Ovary (tissue), 9 donors: Measurements from ENCODE around the gene CYP2W1. TPM values are rescaled to one million over a fixed set of nuclear protein-coding genes. Genes with fewer than 3 reads are reported as not detected.

Experiments used
- DNase-seq, 5 donors: peaks; one replicate each; pipeline ENCODE4 v3.0.0-alpha.2; 2019 to 2020
- H3K27ac ChIP-seq, 2 donors: fragments of 200-600 bp; one replicate each; pipeline versions ENCODE4 v1.5.1 to v1.8.0; 2019 to 2022
- H3K27me3 ChIP-seq: fragments of 200-600 bp; one replicate; pipeline ENCODE4 v1.8.0; 2022
- H3K36me3 ChIP-seq: fragments of 200-600 bp; sonication (generic); one replicate; pipeline ENCODE4 v1.5.1; 2019
- H3K4me1 ChIP-seq: one replicate; pipeline ENCODE4 v1.8.1; 2013; ENCODE audit warnings: mild to moderate bottlenecking, moderate library complexity; ENCODE audit not compliant: insufficient read depth
- H3K4me3 ChIP-seq: fragments of 200-600 bp; sonication (generic); one replicate; pipeline ENCODE4 v1.5.1; 2017
- H3K9me3 ChIP-seq, 2 donors: fragments of 200-600 bp in 1 of 2; sonication (generic) in 1 of 2; one replicate each; pipeline versions ENCODE4 v1.5.1 to v1.8.1; 2013 to 2019; ENCODE audit warnings: mild to moderate bottlenecking in 1 of 2, moderate library complexity in 1 of 2
- EP300 ChIP-seq: sonication (generic); formaldehyde crosslinking; IDR thresholded peaks from one replicate; pipeline ENCODE4 v1.6.1; 2017; ENCODE audit warnings: antibody characterized with exemption
- POLR2A ChIP-seq: fragments of 450-650 bp; IDR thresholded peaks from one replicate; pipeline ENCODE4 v1.6.1; 2017; ENCODE audit warnings: antibody characterized with exemption, mild to moderate bottlenecking, moderate library complexity
- WGBS, 3 donors: extraction: QIAGEN DNeasy Blood & Tissue Kit in 1 of 3; methylation state at CpG; one replicate each; pipeline versions ENCODE4 v1.1.5 to v1.1.7; 2013 to 2017; 5-methylcytosine and 5-hydroxymethylcytosine counted together
- intact Hi-C, 4 donors: fragments of 100-400 bp; cut with DNase I; formaldehyde crosslinking; loops; one replicate each; pipeline versions ENCODE4 v1.11.0 to v1.15.1; 2022 to 2023
- polyA plus RNA-seq, 2 donors: library from polyadenylated mRNA; stranded (reverse); fragments of 200-250 nt in 1 of 2; fragments of 350-450 nt in 1 of 2; fragmentation: Illumina TruSeq in 1 of 2; extraction: RNeasy Lipid Tissue Mini Kit (QIAGEN cat#74804) in 1 of 2; gene quantifications; one replicate each; pipeline ENCODE4 v1.2.3, GENCODE V29; 2013 to 2014
- total RNA-seq, 7 donors: library from RNA; depleted of rRNA in 2 of 7; stranded (reverse); fragments of >200 nt in 2 of 7; fragmentation: NEBNext Ultra II Directional in 3 of 7; extraction: Animal tissue kit (Norgen Biotek cat#: 25700) in 3 of 7; gene quantifications; one replicate each; pipeline versions ENCODE4 v1.1.0 to v1.2.4, GENCODE V29; 2016 to 2023
- TF ChIP-seq, protein P1 (sequence below), 3 donors: fragments of 450-650 bp in 2 of 3; fragments of 200-600 bp in 1 of 3; IDR thresholded peaks; one replicate each; pipeline versions ENCODE4 v1.5.1 to v1.8.0; 2016 to 2022; ENCODE audit warnings: antibody characterized with exemption in 3 of 3, mild to moderate bottlenecking in 1 of 3
- donor health status: DM: no; HTN: no; CAD: no; lungs with moderate emphysema.
- donor health status: DM: no; HTN: no; CAD: no.
- donor health status: Bipolar disorder and iron deficiency.
- donor health status: DM: yes; HTN: yes; CAD: no.
- donor health status: DM: no; HTN: no; CAD: no.
- donor health status: DM: yes; HTN: yes; CAD: no.

Gene CYP2W1
- total and polyA plus RNA-seq, 9 donors: 0.64 to 5.2 (median 2.7) TPM; not detected in 2

- Histone ChIP-seq H3K4me1 (peaks cover 19% of the 10 kb centered on the region), H3K4me3 (peak overlapping the region; percentile 100)
Observed at GRCh38 chr7:975702-976473, 7.1 kb upstream of the CYP2W1 start.

GRCh38 chr7:976901-977325, 6.1 kb upstream of the CYP2W1 start:
- no peak overlapping the region for H3K4me3 ChIP-seq
- 76 to 82% (median 76%) methylated on average over 19 of the region's 19 CpGs for WGBS, 3 donors
- no peaks in the 10 kb centered on the region for H3K27me3 ChIP-seq
- peak in 1 of 5 donors; percentile 40 for DNase-seq
- H3K4me1 ChIP-seq: peaks cover 19% of the 10 kb centered on the region
- intact Hi-C loops: no loop called here
- H3K36me3 ChIP-seq: no peaks in the 10 kb centered on the region
- TF ChIP-seq POLR2A (no peak), EP300 (no peak)
- TF ChIP-seq, protein P1, sequence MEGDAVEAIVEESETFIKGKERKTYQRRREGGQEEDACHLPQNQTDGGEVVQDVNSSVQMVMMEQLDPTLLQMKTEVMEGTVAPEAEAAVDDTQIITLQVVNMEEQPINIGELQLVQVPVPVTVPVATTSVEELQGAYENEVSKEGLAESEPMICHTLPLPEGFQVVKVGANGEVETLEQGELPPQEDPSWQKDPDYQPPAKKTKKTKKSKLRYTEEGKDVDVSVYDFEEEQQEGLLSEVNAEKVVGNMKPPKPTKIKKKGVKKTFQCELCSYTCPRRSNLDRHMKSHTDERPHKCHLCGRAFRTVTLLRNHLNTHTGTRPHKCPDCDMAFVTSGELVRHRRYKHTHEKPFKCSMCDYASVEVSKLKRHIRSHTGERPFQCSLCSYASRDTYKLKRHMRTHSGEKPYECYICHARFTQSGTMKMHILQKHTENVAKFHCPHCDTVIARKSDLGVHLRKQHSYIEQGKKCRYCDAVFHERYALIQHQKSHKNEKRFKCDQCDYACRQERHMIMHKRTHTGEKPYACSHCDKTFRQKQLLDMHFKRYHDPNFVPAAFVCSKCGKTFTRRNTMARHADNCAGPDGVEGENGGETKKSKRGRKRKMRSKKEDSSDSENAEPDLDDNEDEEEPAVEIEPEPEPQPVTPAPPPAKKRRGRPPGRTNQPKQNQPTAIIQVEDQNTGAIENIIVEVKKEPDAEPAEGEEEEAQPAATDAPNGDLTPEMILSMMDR (IDR thresholded peaks at IDR 0.05): no peak
- no peaks in the 10 kb centered on the region for H3K9me3 ChIP-seq
- H3K27ac ChIP-seq: no peak overlapping the region

More at GRCh38 chr7:975702-976473, 7.1 kb upstream of the CYP2W1 start:
- Histone ChIP-seq H3K36me3 (no peaks in the 10 kb centered on the region), H3K27me3 (no peaks in the 10 kb centered on the region), H3K9me3 (no peaks in the 10 kb centered on the region), H3K27ac (no peak overlapping the region)
- intact Hi-C loops: no loop called here
- DNase-seq: no peak
- WGBS, 3 donors: 38 to 50% (median 48%) methylated on average over 25 to 28 of the region's 28 CpGs
- TF ChIP-seq EP300 (no peak), POLR2A (no peak)
- TF ChIP-seq, protein P1 (IDR thresholded peaks at IDR 0.05): no peak

- intact Hi-C loops: no loop called here
- peak in 3 of 5 donors; percentile 57 to 68 (median 63) for DNase-seq
- TF ChIP-seq, protein P1 (IDR thresholded peaks at IDR 0.05): no peak
- TF ChIP-seq POLR2A: no peak
- no peak for TF ChIP-seq EP300
Observed at GRCh38 chr7:977326-978048, 5.5 kb upstream of the CYP2W1 start.

DNA sequence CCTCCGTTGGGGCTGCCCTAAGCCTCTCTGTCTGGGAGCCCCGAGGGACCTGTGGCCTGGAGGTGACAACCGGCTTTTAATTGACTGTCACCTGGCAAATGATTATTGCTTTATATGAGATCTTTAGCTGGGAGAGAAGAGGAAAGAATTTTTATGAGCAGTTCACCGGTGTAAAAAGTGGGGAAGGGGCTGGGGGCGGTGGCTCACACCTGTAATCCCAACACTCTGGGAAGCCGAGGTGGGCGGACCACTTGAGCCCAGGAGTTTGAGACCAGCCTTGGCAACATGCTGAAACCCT, 5.0 kb upstream of the CYP2W1 start:
- no peak overlapping the region for H3K27ac ChIP-seq
- 78 to 80% (median 78%) methylated on average over 7 of the region's 7 CpGs for WGBS, 3 donors
- peaks cover 20% of the 10 kb centered on the region for H3K4me1 ChIP-seq
- intact Hi-C loops: no loop called here
- no peak for DNase-seq
- H3K4me3 ChIP-seq: no peak overlapping the region
- H3K9me3 ChIP-seq: no peaks in the 10 kb centered on the region
- no peak for TF ChIP-seq POLR2A
- TF ChIP-seq EP300: no peak
- TF ChIP-seq, protein P1 (IDR thresholded peaks at IDR 0.05): no peak
- no peaks in the 10 kb centered on the region for H3K27me3 ChIP-seq
- no peaks in the 10 kb centered on the region for H3K36me3 ChIP-seq

More at GRCh38 chr7:977326-978048, 5.5 kb upstream of the CYP2W1 start:
- no peak overlapping the region for H3K27ac ChIP-seq
- no peak overlapping the region for H3K4me3 ChIP-seq
- no peaks in the 10 kb centered on the region for H3K36me3 ChIP-seq
- 37 to 54% (median 47%) methylated on average over 18 to 19 of the region's 19 CpGs for WGBS, 3 donors
- peaks cover 20% of the 10 kb centered on the region for H3K4me1 ChIP-seq
- H3K27me3 ChIP-seq: no peaks in the 10 kb centered on the region
- H3K9me3 ChIP-seq: no peaks in the 10 kb centered on the region
